ENCODE results near the gene MUC6. TPM values are rescaled to one million over a fixed set of nuclear protein-coding genes. Genes with fewer than 3 reads are reported as not detected.

The MUC6 gene
- total RNA-seq, 6 experiments from 2014 or later: not detected

DNA sequence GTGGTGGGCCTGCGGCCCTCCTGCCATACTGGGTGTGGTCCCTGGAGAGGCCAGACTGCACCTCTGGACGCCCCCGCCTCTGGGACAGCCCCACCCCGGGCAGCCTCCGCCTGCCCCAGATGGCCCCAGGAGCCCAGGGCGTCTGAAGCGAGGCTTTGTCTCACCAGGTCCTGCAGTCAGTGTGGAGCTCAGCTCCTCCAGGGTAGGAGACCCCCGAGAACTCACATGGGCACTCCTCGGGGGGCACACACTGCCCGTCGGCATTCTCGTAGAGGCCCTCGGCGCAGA lies 10.4 kb downstream of the MUC6 start:
- DNase-seq: no peak
- TF ChIP-seq, protein P1, sequence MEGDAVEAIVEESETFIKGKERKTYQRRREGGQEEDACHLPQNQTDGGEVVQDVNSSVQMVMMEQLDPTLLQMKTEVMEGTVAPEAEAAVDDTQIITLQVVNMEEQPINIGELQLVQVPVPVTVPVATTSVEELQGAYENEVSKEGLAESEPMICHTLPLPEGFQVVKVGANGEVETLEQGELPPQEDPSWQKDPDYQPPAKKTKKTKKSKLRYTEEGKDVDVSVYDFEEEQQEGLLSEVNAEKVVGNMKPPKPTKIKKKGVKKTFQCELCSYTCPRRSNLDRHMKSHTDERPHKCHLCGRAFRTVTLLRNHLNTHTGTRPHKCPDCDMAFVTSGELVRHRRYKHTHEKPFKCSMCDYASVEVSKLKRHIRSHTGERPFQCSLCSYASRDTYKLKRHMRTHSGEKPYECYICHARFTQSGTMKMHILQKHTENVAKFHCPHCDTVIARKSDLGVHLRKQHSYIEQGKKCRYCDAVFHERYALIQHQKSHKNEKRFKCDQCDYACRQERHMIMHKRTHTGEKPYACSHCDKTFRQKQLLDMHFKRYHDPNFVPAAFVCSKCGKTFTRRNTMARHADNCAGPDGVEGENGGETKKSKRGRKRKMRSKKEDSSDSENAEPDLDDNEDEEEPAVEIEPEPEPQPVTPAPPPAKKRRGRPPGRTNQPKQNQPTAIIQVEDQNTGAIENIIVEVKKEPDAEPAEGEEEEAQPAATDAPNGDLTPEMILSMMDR (IDR thresholded peaks at IDR 0.05): no peak
- H3K4me3 Mint-ChIP-seq: no peak overlapping the region
- H3K36me3 Mint-ChIP-seq (ENCODE audit: low read depth): peaks cover 7% of the 10 kb centered on the region; the same call in 1 of the 2 replicates
- H3K4me1 Mint-ChIP-seq (ENCODE audit: low read depth): no peaks in the 10 kb centered on the region
- no peak overlapping the region for H3K27ac Mint-ChIP-seq
- no peaks in the 10 kb centered on the region; the same call in 1 of the 2 replicates for H3K9me3 Mint-ChIP-seq
- H3K27me3 Mint-ChIP-seq (ENCODE audit: insufficient read depth): peaks cover 3% of the 10 kb centered on the region

GRCh38 chr11:1025410-1026162 lies 10.9 kb downstream of the MUC6 start:
- Mint-ChIP-seq H3K27me3 (ENCODE audit: insufficient read depth) (peaks cover 1% of the 10 kb centered on the region), H3K9me3 (no peaks in the 10 kb centered on the region; the same call in 1 of the 2 replicates), H3K36me3 (ENCODE audit: low read depth) (peaks cover 7% of the 10 kb centered on the region; the same call in 1 of the 2 replicates), H3K27ac (no peak overlapping the region), H3K4me3 (no peak overlapping the region), H3K4me1 (ENCODE audit: low read depth) (no peaks in the 10 kb centered on the region)
- TF ChIP-seq, protein P1 (IDR thresholded peaks at IDR 0.05): no peak
- no peak for DNase-seq

GRCh38 chr11:1024597-1025409 lies 11.7 kb downstream of the MUC6 start:
- no peak overlapping the region for H3K27ac Mint-ChIP-seq
- H3K27me3 Mint-ChIP-seq (ENCODE audit: insufficient read depth): no peaks in the 10 kb centered on the region; the same call in 1 of the 2 replicates
- TF ChIP-seq, protein P1 (IDR thresholded peaks at IDR 0.05): no peak
- H3K9me3 Mint-ChIP-seq: no peaks in the 10 kb centered on the region; the same call in 1 of the 2 replicates
- no peak overlapping the region for H3K4me3 Mint-ChIP-seq
- H3K36me3 Mint-ChIP-seq (ENCODE audit: low read depth): peaks cover 7% of the 10 kb centered on the region; the same call in 1 of the 2 replicates
- no peak for DNase-seq
- no peaks in the 10 kb centered on the region for H3K4me1 Mint-ChIP-seq (ENCODE audit: low read depth)

DNA sequence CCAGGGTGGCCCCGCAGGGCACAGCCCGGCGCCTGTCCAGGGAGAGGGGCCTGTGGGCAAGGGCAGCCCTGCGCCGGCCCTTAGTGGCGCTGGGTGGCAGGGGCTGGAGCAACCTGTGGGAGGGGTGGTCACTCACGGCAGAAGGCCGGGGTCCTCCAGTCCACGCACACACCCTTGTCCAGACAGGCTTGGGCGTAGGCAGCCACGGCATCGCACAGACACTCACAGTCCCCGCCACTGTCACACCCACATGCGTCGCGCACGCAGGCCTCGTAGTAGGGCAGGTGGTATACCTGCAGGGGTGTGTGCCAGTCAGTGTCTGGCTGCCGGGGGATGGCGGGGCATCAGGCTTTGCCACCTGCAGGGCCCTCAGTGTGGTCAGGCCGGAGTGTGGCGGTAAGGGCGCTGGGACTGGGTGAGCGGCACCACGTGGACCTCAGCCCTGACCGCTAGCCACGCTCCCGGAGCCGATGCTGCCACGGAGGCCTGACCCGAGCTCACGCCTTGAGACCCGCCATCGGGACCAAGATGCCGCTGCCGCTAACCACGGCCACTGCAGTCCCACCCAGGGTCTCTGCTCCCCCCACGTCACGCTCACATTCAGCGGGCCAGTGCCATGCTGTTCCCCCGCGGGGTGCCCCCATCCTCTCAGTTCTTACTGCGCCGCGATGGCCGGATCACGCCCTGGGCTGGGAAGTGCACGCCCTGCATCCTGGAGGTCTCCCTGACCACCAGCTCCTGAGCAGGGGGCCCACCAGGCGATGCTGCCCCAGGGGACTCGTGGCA lies 12.5 kb downstream of the MUC6 start:
- no peak overlapping the region for H3K27ac Mint-ChIP-seq
- TF ChIP-seq, protein P1 (IDR thresholded peaks at IDR 0.05): no peak
- H3K9me3 Mint-ChIP-seq: no peaks in the 10 kb centered on the region; the same call in 1 of the 2 replicates
- no peak overlapping the region for H3K4me3 Mint-ChIP-seq
- H3K36me3 Mint-ChIP-seq (ENCODE audit: low read depth): peaks cover 7% of the 10 kb centered on the region; the same call in 1 of the 2 replicates
- H3K27me3 Mint-ChIP-seq (ENCODE audit: insufficient read depth): no peaks in the 10 kb centered on the region; the same call in 1 of the 2 replicates
- no peak for DNase-seq
- no peaks in the 10 kb centered on the region for H3K4me1 Mint-ChIP-seq (ENCODE audit: low read depth)
